SK-N-MC (cell line): ENCODE measurements around the gene CCDC57.

Source experiments
- EZH2 ChIP-seq: fragments of 200-600 bp; sonication (generic); IDR thresholded peaks from one replicate; pipeline ENCODE4 v1.6.1; 2017; ENCODE audit warnings: antibody characterized with exemption
- POLR2AphosphoS5 ChIP-seq: IDR thresholded peaks from 2 replicates; pipeline ENCODE4 v1.6.1; 2012; ENCODE audit warnings: mild to moderate bottlenecking, low read depth, low read length, borderline replicate concordance

- TF ChIP-seq EZH2 (no peak), POLR2AphosphoS5 (no peak; the same call in 1 of the 2 replicates)
Measured at GRCh38 chr17:82095777-82096708, 116.6 kb downstream of the CCDC57 start.
